IMR-90 (cell line): ENCODE results near the gene ARNT2. TPM values are rescaled to one million over a fixed set of nuclear protein-coding genes. Genes with fewer than 3 reads are reported as not detected.

Experiments used
- ATAC-seq: fragments of 200-7000 bp; cut with Tn5 transposase; 2 replicates; pipeline ENCODE4 v1.9.1; 2020; ENCODE audit warnings: low read depth, mild to moderate bottlenecking, moderate library complexity
- BruUV-seq: library from RNA; stranded (reverse); fragments of 400-500 nt; replicated peaks from 2 replicates; lab custom pipeline; 2021; lab: Mats Ljungman, UMichigan
- CTCF ChIA-PET: fragments of 300-600 bp; formaldehyde crosslinking; extraction: SDS; loops from one replicate; lab custom pipeline; 2021; ENCODE audit warnings: antibody characterized with exemption; lab: Yijun Ruan, JAX
- POLR2A ChIA-PET: fragments of 300-600 bp; sonication (Branson Sonifier 250); formaldehyde crosslinking; loops from one replicate; lab custom pipeline; 2022; ENCODE audit warnings: antibody characterized with exemption; ENCODE audit not compliant: unreplicated experiment; lab: Charles Lee
- DNase-seq: peaks from one replicate; pipeline ENCODE4 v3.0.0; 2013
- H2AFZ ChIP-seq: replicated peaks from 2 replicates; pipeline ENCODE3; 2013; ENCODE audit warnings: low read length, mild to moderate bottlenecking; ENCODE audit not compliant: poor library complexity
- H2AK5ac ChIP-seq: 2 replicates; pipeline ENCODE4 v1.6.1; 2013; ENCODE audit warnings: low read depth, low read length, inconsistent platforms
- H2AK9ac ChIP-seq: replicated peaks from 2 replicates; pipeline ENCODE3; 2013; ENCODE audit warnings: mild to moderate bottlenecking, low read depth, low read length, moderate library complexity; ENCODE audit not compliant: poor library complexity
- H2BK120ac ChIP-seq: 2 replicates; pipeline ENCODE4 v1.6.1; 2013; ENCODE audit warnings: low read depth, low read length, inconsistent platforms
- H2BK15ac ChIP-seq: 3 replicates; pipeline ENCODE4 v1.6.1; 2013; ENCODE audit warnings: low read depth, low read length, inconsistent platforms
- H2BK20ac ChIP-seq: 2 replicates; pipeline ENCODE4 v1.6.1; 2013; ENCODE audit warnings: low read depth, mild to moderate bottlenecking, inconsistent platforms, low read length, moderate library complexity
- H2BK5ac ChIP-seq: 2 replicates; pipeline ENCODE4 v1.6.1; 2013; ENCODE audit warnings: mild to moderate bottlenecking, low read depth, low read length, inconsistent platforms; ENCODE audit not compliant: poor library complexity, severe bottlenecking
- H3K14ac ChIP-seq: replicated peaks from 2 replicates; pipeline ENCODE4 v1.6.1; 2013; ENCODE audit warnings: low read depth, low read length, inconsistent platforms
- H3K18ac ChIP-seq: 2 replicates; pipeline ENCODE4 v1.6.1; 2013; ENCODE audit warnings: low read depth, low read length, control low read depth
- H3K23ac ChIP-seq: 2 replicates; pipeline ENCODE4 v1.6.1; 2013; ENCODE audit warnings: low read depth, low read length, inconsistent platforms
- H3K27ac ChIP-seq: 2 replicates; pipeline ENCODE4 v1.5.1; 2013; ENCODE audit warnings: mild to moderate bottlenecking, control low read depth, low read length; ENCODE audit not compliant: insufficient read depth
- H3K27me3 ChIP-seq: 2 replicates; pipeline ENCODE4 v1.6.1; 2013; ENCODE audit warnings: low read length; ENCODE audit not compliant: control insufficient read depth, insufficient read depth
- H3K36me3 ChIP-seq: 2 replicates; pipeline ENCODE4 v1.6.1; 2013; ENCODE audit warnings: low read length, mixed read lengths; ENCODE audit not compliant: control insufficient read depth, insufficient read depth
- H3K4ac ChIP-seq: 2 replicates; pipeline ENCODE4 v1.6.1; 2013; ENCODE audit warnings: low read depth, low read length, inconsistent platforms
- H3K4me1 ChIP-seq: 2 replicates; pipeline ENCODE4 v1.6.1; 2013; ENCODE audit warnings: low read length, mixed read lengths; ENCODE audit not compliant: control insufficient read depth, insufficient read depth
- H3K4me2 ChIP-seq: 2 replicates; pipeline ENCODE4 v1.6.1; 2013; ENCODE audit warnings: low read depth, mild to moderate bottlenecking, control low read depth, low read length, moderate library complexity
- H3K4me3 ChIP-seq: 2 replicates; pipeline ENCODE4 v1.5.1; 2013; ENCODE audit warnings: low read depth, mild to moderate bottlenecking, control low read depth, low read length, moderate library complexity; ENCODE audit not compliant: insufficient read depth
- H3K56ac ChIP-seq: 2 replicates; pipeline ENCODE4 v1.6.1; 2013; ENCODE audit warnings: low read length, inconsistent platforms; ENCODE audit not compliant: insufficient read depth; ENCODE audit errors: extremely low read depth
- H3K79me1 ChIP-seq, 2 experiments: 2 replicates each; pipeline ENCODE4 v1.6.1; 2013; ENCODE audit warnings: low read length in 2 of 2, inconsistent platforms in 1 of 2, low read depth in 1 of 2
- H3K9ac ChIP-seq: 2 replicates; pipeline ENCODE4 v1.6.1; 2013; ENCODE audit warnings: low read depth, low read length, control low read depth
- H3K9me1 ChIP-seq: 2 replicates; pipeline ENCODE4 v1.6.1; 2013; ENCODE audit warnings: low read length, inconsistent platforms; ENCODE audit not compliant: insufficient read depth
- H3K9me3 ChIP-seq: 2 replicates; pipeline ENCODE4 v1.6.1; 2013; ENCODE audit warnings: low read length; ENCODE audit not compliant: control insufficient read depth, insufficient read depth
- H4K20me1 ChIP-seq: 2 replicates; pipeline ENCODE4 v1.6.1; 2013; ENCODE audit warnings: low read length, inconsistent platforms; ENCODE audit not compliant: insufficient read depth
- H4K5ac ChIP-seq: 2 replicates; pipeline ENCODE4 v1.6.1; 2013; ENCODE audit warnings: mild to moderate bottlenecking, low read depth, low read length, control low read depth
- H4K8ac ChIP-seq, 2 experiments: 2 replicates each; pipeline ENCODE4 v1.6.1; 2013; ENCODE audit warnings: low read depth in 2 of 2, low read length in 2 of 2, control low read depth in 1 of 2, inconsistent platforms in 1 of 2
- H4K91ac ChIP-seq: 2 replicates; pipeline ENCODE4 v1.6.1; 2013; ENCODE audit warnings: low read depth, low read length, inconsistent platforms; ENCODE audit not compliant: insufficient read depth
- BHLHE40 ChIP-seq: fragments of 150-350 bp; IDR thresholded peaks from 2 replicates; pipeline ENCODE4 v1.6.1; 2016; ENCODE audit warnings: mild to moderate bottlenecking, low read depth, low read length
- CHD1 ChIP-seq: IDR thresholded peaks from 2 replicates; pipeline ENCODE4 v1.6.1; 2012; ENCODE audit warnings: low read depth, low read length, improper control_type of control experiment
- FOS ChIP-seq: fragments of 150-350 bp; IDR thresholded peaks from 2 replicates; pipeline ENCODE4 v1.6.1; 2016; ENCODE audit warnings: low read depth, low read length
- MAFK ChIP-seq: IDR thresholded peaks from 2 replicates; pipeline ENCODE4 v1.6.1; 2012; ENCODE audit warnings: low read depth, low read length, improper control_type of control experiment
- MXI1 ChIP-seq: IDR thresholded peaks from 2 replicates; pipeline ENCODE4 v1.6.1; 2012; ENCODE audit warnings: low read depth, mild to moderate bottlenecking, low read length, moderate library complexity, borderline replicate concordance
- NFE2L2 ChIP-seq: fragments of 150-350 bp; IDR thresholded peaks from 2 replicates; pipeline ENCODE4 v1.6.1; 2016; ENCODE audit warnings: low read depth, mild to moderate bottlenecking, low read length
- RCOR1 ChIP-seq: IDR thresholded peaks from 2 replicates; pipeline ENCODE4 v1.6.1; 2012; ENCODE audit warnings: mild to moderate bottlenecking, low read length, improper control_type of control experiment; ENCODE audit not compliant: insufficient replicate concordance
- RFX5 ChIP-seq: IDR thresholded peaks from 2 replicates; pipeline ENCODE4 v1.8.0; 2012; ENCODE audit warnings: low read depth, mild to moderate bottlenecking, low read length, moderate library complexity
- WGBS, 2 experiments: methylation state at CpG; one replicate each; pipeline versions ENCODE4 v1.1.5 to v1.1.7; 2013; ENCODE audit warnings: missing lambda C conversion rate in 2 of 2; ENCODE audit not compliant: insufficient read length in 1 of 2; ENCODE audit errors: extremely low coverage in 2 of 2; 5-methylcytosine and 5-hydroxymethylcytosine counted together
- dilution Hi-C: fragments of 300-500 bp; cut with HindIII; formaldehyde crosslinking; loops from one replicate; pipeline ENCODE4 v1.14.3; 2018; ENCODE audit warnings: low sequenced_read_pairs; ENCODE audit not compliant: unreplicated experiment
- in situ Hi-C: fragments of 300-500 bp; cut with MboI; formaldehyde crosslinking; loops from 3 replicates; pipeline ENCODE4 v1.14.3; 2019; ENCODE audit warnings: low sequenced_read_pairs, inconsistent platforms, mixed read lengths
- intact Hi-C: fragments of 100-400 bp; cut with micrococcal nuclease; formaldehyde crosslinking; loops from 2 replicates; pipeline ENCODE4 v1.10.0; 2022
- polyA plus RNA-seq, 3 experiments: library from polyadenylated mRNA; depleted of rRNA; stranded (reverse); fragments of >200 nt; gene quantifications; 2 replicates each; pipeline ENCODE4 v1.2.3, GENCODE V29; 2012; ENCODE audit warnings: low replicate concordance in 1 of 3
- total RNA-seq: library from RNA; depleted of rRNA; stranded (reverse); fragments of >200 nt; gene quantifications from 2 replicates; pipeline ENCODE4 v1.2.3, GENCODE V29; 2012
- TF ChIP-seq, protein P1 (sequence below): conservative IDR thresholded peaks from 2 replicates; pipeline ENCODE4 v1.5.1; 2012; ENCODE audit warnings: mild to moderate bottlenecking, low read depth, low read length, improper control_type of control experiment
- TF ChIP-seq, protein P2 (sequence below): fragments of 150-350 bp; IDR thresholded peaks from 2 replicates; pipeline ENCODE4 v1.6.1; 2017; ENCODE audit warnings: mild to moderate bottlenecking, antibody characterized with exemption, low read length, low read depth

ARNT2 gene
- total and polyA plus RNA-seq, 2 of the 4 experiments (the other 2 are of a cell fraction): 18.2 to 19.0 TPM

DNA sequence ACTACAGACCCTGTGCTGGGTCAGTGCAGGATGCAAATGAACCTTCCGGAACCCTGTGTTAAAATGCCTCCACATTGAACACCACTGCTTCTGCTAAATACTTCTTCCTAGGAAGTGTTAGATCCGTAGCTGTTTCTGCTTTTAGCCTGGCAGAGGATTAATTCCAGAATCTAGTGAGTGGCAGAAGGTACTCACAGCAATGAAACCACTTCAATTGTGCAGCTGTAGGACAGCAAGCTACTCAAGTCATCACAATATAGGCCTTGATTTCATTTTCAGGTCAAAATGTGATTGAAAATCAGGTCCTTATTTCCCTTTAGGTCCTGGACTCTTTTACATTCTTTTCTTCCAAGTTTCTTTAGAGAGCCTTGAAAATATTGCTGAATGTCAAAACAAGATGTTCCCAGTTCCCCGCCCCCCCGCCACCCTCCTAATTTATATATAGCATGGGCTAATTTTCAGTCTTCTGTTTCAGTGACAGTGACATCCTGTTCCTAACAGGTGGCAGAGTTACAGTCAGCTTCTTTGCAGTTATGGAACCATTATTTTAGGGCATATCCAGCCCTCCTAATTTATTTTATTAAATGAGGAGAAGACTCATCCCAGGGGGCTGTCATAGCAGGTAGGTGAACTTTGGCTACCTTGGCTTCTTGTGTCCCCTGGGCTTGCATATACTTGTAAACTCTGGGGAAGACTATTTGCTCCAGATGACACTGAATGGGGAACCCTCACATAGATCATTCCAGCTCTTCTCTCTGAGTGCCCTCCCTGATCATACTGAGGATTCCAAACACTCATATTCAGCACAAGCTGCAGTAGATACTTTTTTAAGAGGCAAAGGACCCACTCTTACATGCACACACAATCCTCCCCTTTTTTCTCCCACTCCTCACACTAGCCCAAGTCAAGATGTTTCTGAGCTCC lies 28.0 kb upstream of the ARNT2 start:
- Histone ChIP-seq H3K23ac (no peak overlapping the region), H3K4ac (no peak overlapping the region), H3K9me1 (no peaks in the 10 kb centered on the region), H2AK5ac (no peak overlapping the region), H3K18ac (no peak overlapping the region), H3K4me2 (no peak overlapping the region), H2AFZ (no peak overlapping the region), H2BK20ac (no peak overlapping the region), H4K8ac (no peak overlapping the region), H3K56ac (no peak overlapping the region), H3K27me3 (peaks cover 36% of the 10 kb centered on the region), H3K36me3 (no peaks in the 10 kb centered on the region), H4K91ac (no peak overlapping the region), H2BK15ac (no peak overlapping the region), H3K79me1 (no peaks in the 10 kb centered on the region), H4K20me1 (no peaks in the 10 kb centered on the region), H2BK120ac (no peak overlapping the region), H3K9ac (no peak overlapping the region), H2BK5ac (no peak overlapping the region), H3K4me1 (no peaks in the 10 kb centered on the region), H3K4me3 (no peak overlapping the region), H4K5ac (no peak overlapping the region), H3K14ac (no peak overlapping the region), H2AK9ac (no peak overlapping the region), H3K27ac (no peak overlapping the region), H3K9me3 (no peaks in the 10 kb centered on the region; the same call in 1 of the 2 replicates)
- WGBS, 2 experiments: no CpG with 5 or more reads among the region's 4 CpGs
- BruUV-seq: no TSS peak
- dilution Hi-C loops (no loop called here), in situ Hi-C loops (no loop called here), intact Hi-C loops (no loop called here)
- no peak for DNase-seq
- no peak for ATAC-seq
- CTCF ChIA-PET: no interaction called here
- no peak for TF ChIP-seq MXI1
- TF ChIP-seq RFX5: no peak
- no peak for TF ChIP-seq CHD1
- TF ChIP-seq RCOR1: no peak
- no peak for TF ChIP-seq NFE2L2
- no peak for TF ChIP-seq BHLHE40
- TF ChIP-seq MAFK: no peak
- TF ChIP-seq, protein P1, sequence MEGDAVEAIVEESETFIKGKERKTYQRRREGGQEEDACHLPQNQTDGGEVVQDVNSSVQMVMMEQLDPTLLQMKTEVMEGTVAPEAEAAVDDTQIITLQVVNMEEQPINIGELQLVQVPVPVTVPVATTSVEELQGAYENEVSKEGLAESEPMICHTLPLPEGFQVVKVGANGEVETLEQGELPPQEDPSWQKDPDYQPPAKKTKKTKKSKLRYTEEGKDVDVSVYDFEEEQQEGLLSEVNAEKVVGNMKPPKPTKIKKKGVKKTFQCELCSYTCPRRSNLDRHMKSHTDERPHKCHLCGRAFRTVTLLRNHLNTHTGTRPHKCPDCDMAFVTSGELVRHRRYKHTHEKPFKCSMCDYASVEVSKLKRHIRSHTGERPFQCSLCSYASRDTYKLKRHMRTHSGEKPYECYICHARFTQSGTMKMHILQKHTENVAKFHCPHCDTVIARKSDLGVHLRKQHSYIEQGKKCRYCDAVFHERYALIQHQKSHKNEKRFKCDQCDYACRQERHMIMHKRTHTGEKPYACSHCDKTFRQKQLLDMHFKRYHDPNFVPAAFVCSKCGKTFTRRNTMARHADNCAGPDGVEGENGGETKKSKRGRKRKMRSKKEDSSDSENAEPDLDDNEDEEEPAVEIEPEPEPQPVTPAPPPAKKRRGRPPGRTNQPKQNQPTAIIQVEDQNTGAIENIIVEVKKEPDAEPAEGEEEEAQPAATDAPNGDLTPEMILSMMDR: no peak
- TF ChIP-seq, protein P2, sequence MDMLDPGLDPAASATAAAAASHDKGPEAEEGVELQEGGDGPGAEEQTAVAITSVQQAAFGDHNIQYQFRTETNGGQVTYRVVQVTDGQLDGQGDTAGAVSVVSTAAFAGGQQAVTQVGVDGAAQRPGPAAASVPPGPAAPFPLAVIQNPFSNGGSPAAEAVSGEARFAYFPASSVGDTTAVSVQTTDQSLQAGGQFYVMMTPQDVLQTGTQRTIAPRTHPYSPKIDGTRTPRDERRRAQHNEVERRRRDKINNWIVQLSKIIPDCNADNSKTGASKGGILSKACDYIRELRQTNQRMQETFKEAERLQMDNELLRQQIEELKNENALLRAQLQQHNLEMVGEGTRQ: no peak
- no peak for TF ChIP-seq FOS
- POLR2A ChIA-PET: no interaction called here
